NB4 (cell line): ENCODE results near the gene SPHK2.

ENCODE experiments used
- DNase-seq: peaks from one replicate; pipeline ENCODE4 v3.0.0; 2010; ENCODE audit warnings: low read depth
- H3K4me3 ChIP-seq: one replicate; pipeline ENCODE4 v1.5.1; 2011; ENCODE audit warnings: mild to moderate bottlenecking, low read depth, low read length, moderate library complexity
- CTCF ChIP-seq: IDR thresholded peaks from one replicate; pipeline ENCODE4 v1.5.1; 2012; ENCODE audit warnings: low read depth, low read length
- MAX ChIP-seq: IDR thresholded peaks from 2 replicates; pipeline ENCODE4 v1.6.1; 2011; ENCODE audit warnings: low read depth, low read length
- MYC ChIP-seq: IDR thresholded peaks from 2 replicates; pipeline ENCODE4 v1.6.1; 2011; ENCODE audit warnings: low read depth, low read length
- POLR2A ChIP-seq: IDR thresholded peaks from 2 replicates; pipeline ENCODE4 v1.6.1; 2011; ENCODE audit warnings: mild to moderate bottlenecking; ENCODE audit not compliant: insufficient read length; ENCODE audit errors: extremely low read depth

The SPHK2 gene

GRCh38 chr19:48613852-48614435 is 5.4 kb upstream of the SPHK2 start:
- no peak for DNase-seq
- no peak overlapping the region for H3K4me3 ChIP-seq
- TF ChIP-seq MYC (no peak), CTCF (no peak), MAX (no peak), POLR2A (no peak)

GRCh38 chr19:48614436-48615230 is 4.7 kb upstream of the SPHK2 start, which contains the start of gene FAM83E:
Gene FAM83E, minus strand, starts transcription at chr19:48615076. Its CDS starts 1,704 bp downstream, at chr19:48613372.
- peak within 1 kb of the TSS; percentile 68 for H3K4me3 ChIP-seq
- TF ChIP-seq POLR2A (no peak), CTCF (no peak), MYC (no peak), MAX (no peak)
- DNase-seq, result peak; percentile 75

- H3K4me3 ChIP-seq, result peak overlapping the region; percentile 68
- no peak for TF ChIP-seq POLR2A
- no peak for TF ChIP-seq MAX
- no peak for TF ChIP-seq MYC
- no peak for TF ChIP-seq CTCF
- DNase-seq, result no peak
These were observed 3.9 kb upstream of the SPHK2 start for GRCh38 chr19:48615231-48616040.

- H3K4me3 ChIP-seq, result peak overlapping the region; percentile 68
- TF ChIP-seq MAX, result no peak
- no peak for TF ChIP-seq POLR2A
- TF ChIP-seq CTCF, result no peak
- TF ChIP-seq MYC, result no peak
- no peak for DNase-seq
These were observed 3.3 kb upstream of the SPHK2 start for GRCh38 chr19:48616041-48616436.

GRCh38 chr19:48616491-48617056 is 2.7 kb upstream of the SPHK2 start:
- no peak for DNase-seq
- TF ChIP-seq MAX (no peak), MYC (no peak), CTCF (no peak), POLR2A (no peak)
- peak overlapping the region; percentile 68 for H3K4me3 ChIP-seq
